H1 (cell line): ENCODE results near the gene KCNQ1. TPM values are rescaled to one million over a fixed set of nuclear protein-coding genes. Genes with fewer than 3 reads are reported as not detected.

Experiments used
- EZH2 ChIP-seq: fragments of 200-600 bp; sonication (generic); IDR thresholded peaks from 2 replicates; pipeline ENCODE4 v1.7.1; 2012; ENCODE audit warnings: low read depth, mild to moderate bottlenecking, moderate library complexity, low read length, inconsistent platforms; ENCODE audit not compliant: severe bottlenecking
- polyA plus RNA-seq, 7 experiments: library from polyadenylated mRNA; depleted of rRNA in 3 of 7; stranded (reverse) in 5 of 7; unstranded in 2 of 7; fragments of >200 nt in 5 of 7; fragments of 200-250 nt in 2 of 7; gene quantifications; 1 replicate in 5 of 7; 2 replicates in 1 of 7; 4 replicates in 1 of 7; pipeline versions ENCODE4 v1.2.1 to v1.2.3, GENCODE V29; 2011 to 2013; ENCODE audit warnings: missing spikeins in 2 of 7, mixed read lengths in 2 of 7
- total RNA-seq: library from RNA; stranded (reverse); fragmentation: NEBNext Ultra II Directional; extraction: Animal tissue kit (Norgen Biotek cat#: 25700); gene quantifications from 2 replicates; pipeline ENCODE4 v1.2.1, GENCODE V29; 2021

The KCNQ1 gene
- total and polyA plus RNA-seq, 2 of the 8 experiments (the other 6 are each of a cell fraction or from before 2014, with no cell fraction given) = 1.9 to 2.0 TPM

GRCh38 chr11:2732940-2733628 lies 288.3 kb downstream of the KCNQ1 start (continued):
- TF ChIP-seq EZH2 = no peak
